Suprapubic skin (tissue), 4 donors: ENCODE data around the gene KCNJ8. TPM values are rescaled to one million over a fixed set of nuclear protein-coding genes. Genes with fewer than 3 reads are reported as not detected.
"Not testable (repeated sequence)": the region's sequence is repeated elsewhere in the genome, so short reads cannot be mapped to it uniquely, and the experiment has no call there.

ENCODE experiments used
- DNase-seq, 2 donors: peaks; one replicate each; pipeline ENCODE4 v3.0.0-alpha.2; 2019; ENCODE audit warnings: low spot score in 2 of 2
- H3K27ac ChIP-seq: fragments of 200-600 bp; sonication (generic); one replicate; pipeline ENCODE4 v1.5.1; 2019
- H3K27me3 ChIP-seq: fragments of 200-600 bp; sonication (generic); one replicate; pipeline ENCODE4 v1.5.1; 2019
- H3K36me3 ChIP-seq: fragments of 200-600 bp; sonication (generic); one replicate; pipeline ENCODE4 v1.5.1; 2019
- H3K4me1 ChIP-seq: fragments of 200-600 bp; sonication (generic); one replicate; pipeline ENCODE4 v1.5.1; 2019
- H3K4me3 ChIP-seq: fragments of 200-600 bp; sonication (generic); one replicate; pipeline ENCODE4 v1.5.1; 2019; ENCODE audit warnings: mild to moderate bottlenecking
- H3K9me3 ChIP-seq: fragments of 200-600 bp; sonication (generic); one replicate; pipeline ENCODE4 v1.5.1; 2019
- EP300 ChIP-seq: sonication (generic); formaldehyde crosslinking; IDR thresholded peaks from one replicate; pipeline ENCODE4 v1.6.1; 2017; ENCODE audit warnings: antibody characterized with exemption
- POLR2A ChIP-seq, 2 donors: fragments of 450-650 bp; IDR thresholded peaks; one replicate each; pipeline ENCODE4 v1.6.1; 2017; ENCODE audit warnings: antibody characterized with exemption in 2 of 2, mild to moderate bottlenecking in 2 of 2, moderate library complexity in 2 of 2
- POLR2AphosphoS5 ChIP-seq, 3 donors: sonication (generic); formaldehyde crosslinking; IDR thresholded peaks; one replicate each; pipeline ENCODE4 v1.6.1; 2017; ENCODE audit warnings: antibody characterized with exemption in 3 of 3
- WGBS: methylation state at CpG from one replicate; pipeline ENCODE4 v1.1.5; 2018; 5-methylcytosine and 5-hydroxymethylcytosine counted together
- total RNA-seq, 4 donors: library from RNA; depleted of rRNA; stranded (reverse); fragments of >200 nt; gene quantifications; one replicate each; pipeline ENCODE4 v1.1.0, GENCODE V29; 2016
- TF ChIP-seq, protein P1 (sequence below), 2 donors: fragments of 200-600 bp in 1 of 2; fragments of 450-650 bp in 1 of 2; sonication (generic) in 1 of 2; IDR thresholded peaks; one replicate each; pipeline ENCODE4 v1.5.1; 2016 to 2019; ENCODE audit warnings: antibody characterized with exemption in 2 of 2, mild to moderate bottlenecking in 1 of 2, moderate library complexity in 1 of 2

The KCNJ8 gene
- total RNA-seq, 4 donors from 2014 or later = 1.4 to 7.8 (median 4.0) TPM

DNA sequence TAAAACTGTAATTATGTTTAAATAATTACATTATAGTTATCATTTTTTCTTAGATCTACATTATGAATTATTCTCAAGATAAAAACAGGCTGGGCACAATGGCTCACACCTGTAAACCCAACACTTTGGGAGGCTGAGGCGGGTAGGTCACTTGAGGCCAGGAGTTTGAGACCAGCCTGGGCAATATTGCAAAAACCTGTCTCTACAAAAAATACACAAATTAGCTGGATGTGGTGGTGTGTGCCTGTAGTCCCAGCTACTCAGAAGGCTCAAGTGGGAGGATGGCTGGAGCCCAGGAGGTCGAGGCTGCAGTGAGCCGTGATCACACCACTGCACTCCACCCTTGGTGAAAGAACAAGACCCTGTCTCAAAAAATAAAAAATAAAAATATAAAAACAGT is 40.3 kb upstream of the KCNJ8 start:
- Histone ChIP-seq H3K4me3 (no peak overlapping the region), H3K4me1 (peaks cover 7% of the 10 kb centered on the region), H3K27me3 (no peaks in the 10 kb centered on the region), H3K27ac (no peak overlapping the region), H3K36me3 (no peaks in the 10 kb centered on the region), H3K9me3 (no peaks in the 10 kb centered on the region)
- WGBS = 90% methylated on average over 3 of the region's 3 CpGs
- no peak for DNase-seq
- TF ChIP-seq POLR2AphosphoS5 (IDR thresholded peaks at IDR 0.05) = no peak
- no peak for TF ChIP-seq POLR2A (IDR thresholded peaks at IDR 0.05)
- no peak for TF ChIP-seq EP300

DNA sequence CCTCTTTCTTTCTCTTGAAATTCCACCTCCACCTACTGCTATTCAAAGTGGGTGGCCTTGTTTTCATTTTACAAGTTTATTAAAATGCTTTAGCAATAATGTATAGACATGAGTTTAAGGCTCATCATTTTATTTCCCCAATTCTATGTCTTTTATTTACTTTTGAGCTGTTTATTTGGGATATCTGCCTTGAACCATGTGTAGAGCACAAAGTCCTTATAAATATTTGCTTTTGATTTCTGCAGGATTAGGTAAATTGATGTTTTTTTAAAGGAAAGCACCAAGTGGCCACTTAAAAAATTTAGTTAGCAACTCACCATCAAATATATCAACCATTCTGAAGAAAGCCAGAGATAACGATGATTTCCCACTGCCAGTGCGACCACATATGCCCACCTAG is 39.8 kb upstream of the KCNJ8 start:
- 89% methylated on average over 2 of the region's 2 CpGs for WGBS

DNA sequence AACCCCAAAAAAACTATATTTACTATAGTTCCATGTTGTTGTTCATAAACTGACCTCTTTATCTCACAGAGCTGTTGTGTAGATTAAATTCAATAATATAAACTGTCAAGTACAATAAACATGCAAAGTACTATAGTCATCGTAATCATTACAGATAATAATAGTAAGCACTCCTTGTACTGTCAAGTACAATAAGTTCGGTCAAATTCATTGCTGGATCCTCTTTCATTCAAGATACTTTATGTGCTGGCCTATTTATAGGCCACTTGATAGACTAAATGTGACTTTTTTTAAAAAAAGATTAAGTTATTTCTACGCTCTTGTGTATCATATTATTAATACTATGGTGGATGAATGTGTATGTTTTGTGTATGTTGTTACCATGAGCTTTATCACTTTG is 39.2 kb upstream of the KCNJ8 start:
- Histone ChIP-seq H3K27me3 (no peaks in the 10 kb centered on the region), H3K36me3 (no peaks in the 10 kb centered on the region), H3K27ac (no peak overlapping the region), H3K4me3 (no peak overlapping the region), H3K4me1 (peaks cover 2% of the 10 kb centered on the region), H3K9me3 (no peaks in the 10 kb centered on the region)
- WGBS = 86% methylated on average over 3 of the region's 3 CpGs
- TF ChIP-seq EP300 = no peak
- no peak for TF ChIP-seq POLR2A (IDR thresholded peaks at IDR 0.05)
- DNase-seq = no peak

More for the DNA sequence above, 39.8 kb upstream of the KCNJ8 start:
- H3K9me3 ChIP-seq = no peaks in the 10 kb centered on the region
- H3K36me3 ChIP-seq = no peaks in the 10 kb centered on the region
- no peak overlapping the region for H3K4me3 ChIP-seq
- no peak overlapping the region for H3K27ac ChIP-seq
- no peak for DNase-seq
- H3K27me3 ChIP-seq = no peaks in the 10 kb centered on the region
- peaks cover 6% of the 10 kb centered on the region for H3K4me1 ChIP-seq
- TF ChIP-seq POLR2AphosphoS5 (IDR thresholded peaks at IDR 0.05) (no peak), EP300 (no peak), POLR2A (IDR thresholded peaks at IDR 0.05) (no peak)
- TF ChIP-seq, protein P1, sequence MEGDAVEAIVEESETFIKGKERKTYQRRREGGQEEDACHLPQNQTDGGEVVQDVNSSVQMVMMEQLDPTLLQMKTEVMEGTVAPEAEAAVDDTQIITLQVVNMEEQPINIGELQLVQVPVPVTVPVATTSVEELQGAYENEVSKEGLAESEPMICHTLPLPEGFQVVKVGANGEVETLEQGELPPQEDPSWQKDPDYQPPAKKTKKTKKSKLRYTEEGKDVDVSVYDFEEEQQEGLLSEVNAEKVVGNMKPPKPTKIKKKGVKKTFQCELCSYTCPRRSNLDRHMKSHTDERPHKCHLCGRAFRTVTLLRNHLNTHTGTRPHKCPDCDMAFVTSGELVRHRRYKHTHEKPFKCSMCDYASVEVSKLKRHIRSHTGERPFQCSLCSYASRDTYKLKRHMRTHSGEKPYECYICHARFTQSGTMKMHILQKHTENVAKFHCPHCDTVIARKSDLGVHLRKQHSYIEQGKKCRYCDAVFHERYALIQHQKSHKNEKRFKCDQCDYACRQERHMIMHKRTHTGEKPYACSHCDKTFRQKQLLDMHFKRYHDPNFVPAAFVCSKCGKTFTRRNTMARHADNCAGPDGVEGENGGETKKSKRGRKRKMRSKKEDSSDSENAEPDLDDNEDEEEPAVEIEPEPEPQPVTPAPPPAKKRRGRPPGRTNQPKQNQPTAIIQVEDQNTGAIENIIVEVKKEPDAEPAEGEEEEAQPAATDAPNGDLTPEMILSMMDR (IDR thresholded peaks at IDR 0.05) = no peak

DNA sequence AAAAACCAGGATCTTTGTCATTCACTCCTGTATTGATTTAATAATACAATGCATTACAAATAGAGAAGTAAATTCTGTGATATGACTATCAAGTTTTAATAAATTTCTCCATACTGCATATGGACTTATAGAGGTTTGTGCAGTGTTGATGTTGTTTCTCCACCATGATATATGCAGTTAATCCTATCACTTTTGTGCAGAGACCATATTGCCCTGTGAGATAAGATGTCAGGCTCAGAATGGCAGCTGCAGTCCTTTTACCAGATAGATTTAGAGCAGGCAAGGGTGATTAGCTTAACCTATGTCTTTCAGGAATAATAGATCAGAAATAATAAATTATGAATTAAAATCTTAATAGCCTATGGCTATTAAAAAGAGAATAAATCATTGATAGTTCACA is 38.6 kb upstream of the KCNJ8 start:
- no peak for TF ChIP-seq POLR2AphosphoS5 (IDR thresholded peaks at IDR 0.05)
- no peak for TF ChIP-seq POLR2A (IDR thresholded peaks at IDR 0.05)
- TF ChIP-seq, protein P1 (IDR thresholded peaks at IDR 0.05) = no peak
- TF ChIP-seq EP300 = no peak
- H3K4me3 ChIP-seq = no peak overlapping the region

DNA sequence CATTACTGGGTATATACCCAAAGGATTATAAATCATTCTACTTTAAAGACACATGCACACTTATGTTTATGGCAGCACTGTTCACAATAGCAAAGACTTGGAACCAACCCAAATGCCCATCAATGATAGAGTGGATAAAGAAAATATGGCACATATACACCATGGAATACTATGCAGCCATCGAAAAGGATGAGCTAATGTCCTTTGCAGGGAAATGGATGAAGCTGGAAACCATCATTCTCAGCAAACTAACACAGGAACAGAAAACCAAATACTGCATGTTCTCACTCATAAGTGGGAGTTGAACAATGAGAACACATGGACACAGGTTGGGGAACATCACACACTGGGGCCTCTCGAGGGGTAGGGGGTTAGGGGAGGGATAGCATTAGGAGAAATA is 37.8 kb upstream of the KCNJ8 start:
- H3K4me3 ChIP-seq, H3K27ac ChIP-seq, H3K27me3 ChIP-seq, H3K36me3 ChIP-seq, H3K9me3 ChIP-seq, DNase-seq, H3K4me1 ChIP-seq: not testable (repeated sequence)
- 92% methylated on average over 2 of the region's 2 CpGs for WGBS

More for the DNA sequence above, 38.6 kb upstream of the KCNJ8 start:
- Histone ChIP-seq H3K4me1 (no peaks in the 10 kb centered on the region), H3K9me3 (no peaks in the 10 kb centered on the region), H3K27ac (no peak overlapping the region), H3K36me3 (no peaks in the 10 kb centered on the region), H3K27me3 (no peaks in the 10 kb centered on the region)
- DNase-seq = no peak

DNA sequence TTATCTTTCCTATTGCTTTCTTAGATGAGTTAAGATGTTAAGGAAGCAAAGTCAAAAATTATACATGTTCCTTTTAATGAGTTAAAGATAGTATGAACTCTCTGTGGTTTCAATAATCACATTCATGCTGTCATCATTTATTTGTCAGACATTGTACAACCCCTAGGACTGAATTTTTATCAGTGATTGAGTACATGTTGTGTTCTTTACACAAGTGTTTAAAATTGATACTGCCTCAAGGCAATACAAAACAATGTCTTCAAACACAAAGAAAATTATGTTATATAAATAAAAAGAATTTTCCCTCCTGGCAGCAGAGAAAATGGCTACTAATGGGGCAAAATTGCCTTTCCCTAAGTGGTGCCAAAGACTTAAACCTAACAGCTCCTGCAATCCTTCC is 34.6 kb upstream of the KCNJ8 start:
- H3K27me3 ChIP-seq = no peaks in the 10 kb centered on the region
- no peaks in the 10 kb centered on the region for H3K4me1 ChIP-seq
- no peak overlapping the region for H3K4me3 ChIP-seq
- no peaks in the 10 kb centered on the region for H3K9me3 ChIP-seq
- no peak for DNase-seq
- no peaks in the 10 kb centered on the region for H3K36me3 ChIP-seq
- H3K27ac ChIP-seq = no peak overlapping the region
- no peak for TF ChIP-seq POLR2AphosphoS5 (IDR thresholded peaks at IDR 0.05)
- TF ChIP-seq POLR2A (IDR thresholded peaks at IDR 0.05) = no peak
- TF ChIP-seq EP300 = no peak
- TF ChIP-seq, protein P1 (IDR thresholded peaks at IDR 0.05) = no peak

DNA sequence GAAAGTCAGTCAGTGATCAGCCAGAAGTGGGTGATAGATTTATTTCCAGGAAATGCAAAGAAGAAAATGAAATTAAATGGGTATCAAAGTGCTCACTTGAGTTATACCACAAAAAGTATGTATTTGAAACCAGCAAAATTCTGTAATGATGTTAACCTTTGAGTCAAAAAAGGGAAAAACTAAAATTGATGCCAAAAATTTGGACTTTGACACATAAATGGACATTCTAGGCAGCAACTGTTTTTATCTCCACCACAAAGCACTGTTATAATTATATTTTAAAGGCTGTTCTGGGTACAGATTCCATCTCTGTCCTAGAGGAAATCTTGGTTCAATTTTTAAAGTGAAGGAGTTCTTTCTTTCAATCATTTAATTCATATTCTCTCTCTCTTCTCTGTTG is 31.7 kb upstream of the KCNJ8 start:
- Histone ChIP-seq H3K9me3 (no peaks in the 10 kb centered on the region), H3K36me3 (no peaks in the 10 kb centered on the region), H3K4me1 (no peaks in the 10 kb centered on the region), H3K4me3 (no peak overlapping the region), H3K27me3 (no peaks in the 10 kb centered on the region), H3K27ac (no peak overlapping the region)
- no peak for DNase-seq
- TF ChIP-seq EP300 = no peak
- no peak for TF ChIP-seq POLR2AphosphoS5 (IDR thresholded peaks at IDR 0.05)
- no peak for TF ChIP-seq POLR2A (IDR thresholded peaks at IDR 0.05)
- TF ChIP-seq, protein P1 (IDR thresholded peaks at IDR 0.05) = no peak
